GM19455 (cell line): Measurements from ENCODE around the gene PAK2.
"Not testable (repeated sequence)": the region's sequence is repeated elsewhere in the genome, so short reads cannot be mapped to it uniquely, and the experiment has no call there.

Experiments used
- ATAC-seq: cut with Tn5 transposase; IDR thresholded peaks from one replicate; pipeline ENCODE4 v1.9.1; 2021; ENCODE audit not compliant: unreplicated experiment

PAK2 gene

DNA sequence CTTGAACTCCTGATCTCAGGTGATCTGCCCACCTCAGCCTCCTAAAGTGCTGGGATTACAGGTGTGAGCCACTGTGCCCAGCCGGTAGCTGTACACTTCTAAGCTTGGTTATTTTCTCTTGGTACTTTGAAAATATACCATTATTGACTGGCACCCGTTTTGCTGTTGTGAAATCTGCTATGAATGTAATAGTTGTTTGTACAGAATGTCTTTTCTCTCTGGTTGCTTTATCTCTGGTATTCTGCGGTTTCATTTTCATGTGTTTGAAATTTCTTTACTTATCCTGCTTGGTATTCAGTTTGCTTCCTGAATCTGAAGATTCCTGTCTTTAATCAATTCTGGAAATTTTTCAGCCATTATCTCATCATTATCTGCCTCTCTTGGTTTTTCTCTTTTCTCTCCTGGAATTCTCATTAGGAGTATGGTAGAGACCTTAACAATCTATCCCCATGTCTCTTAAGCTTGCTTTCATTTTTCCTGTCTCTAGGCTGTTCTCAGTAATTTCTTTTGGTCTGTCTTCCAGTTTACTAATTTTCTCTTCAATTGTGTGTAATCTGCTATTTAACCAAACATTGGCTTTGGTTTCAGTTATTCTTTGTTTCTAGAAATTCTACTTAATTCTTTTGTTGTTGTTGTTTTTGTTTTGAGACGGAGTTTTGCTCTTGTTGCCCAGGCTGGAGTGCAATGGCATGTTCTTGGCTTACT, 2.8 kb upstream of the PAK2 start:
- no peak for ATAC-seq

DNA sequence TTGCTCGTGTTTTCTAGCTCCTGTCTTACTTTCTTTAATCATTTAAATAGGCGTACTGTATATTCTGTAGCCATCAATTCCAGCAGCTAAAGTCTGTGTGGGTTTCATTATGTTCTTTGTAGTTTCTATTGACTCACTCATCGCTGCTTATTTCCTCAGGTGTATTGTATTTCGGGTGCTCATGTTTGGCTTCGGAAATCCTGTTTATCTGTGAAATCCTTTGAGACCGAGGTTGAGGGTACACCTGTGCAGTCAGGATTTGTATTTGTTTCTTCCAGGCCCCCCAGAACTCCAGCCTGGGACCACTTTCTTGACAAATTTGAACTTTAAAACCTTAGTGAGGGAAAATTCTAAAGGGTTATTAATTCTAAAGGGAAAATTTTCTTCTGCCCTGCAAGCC, 2.0 kb upstream of the PAK2 start:
- no peak for ATAC-seq

DNA sequence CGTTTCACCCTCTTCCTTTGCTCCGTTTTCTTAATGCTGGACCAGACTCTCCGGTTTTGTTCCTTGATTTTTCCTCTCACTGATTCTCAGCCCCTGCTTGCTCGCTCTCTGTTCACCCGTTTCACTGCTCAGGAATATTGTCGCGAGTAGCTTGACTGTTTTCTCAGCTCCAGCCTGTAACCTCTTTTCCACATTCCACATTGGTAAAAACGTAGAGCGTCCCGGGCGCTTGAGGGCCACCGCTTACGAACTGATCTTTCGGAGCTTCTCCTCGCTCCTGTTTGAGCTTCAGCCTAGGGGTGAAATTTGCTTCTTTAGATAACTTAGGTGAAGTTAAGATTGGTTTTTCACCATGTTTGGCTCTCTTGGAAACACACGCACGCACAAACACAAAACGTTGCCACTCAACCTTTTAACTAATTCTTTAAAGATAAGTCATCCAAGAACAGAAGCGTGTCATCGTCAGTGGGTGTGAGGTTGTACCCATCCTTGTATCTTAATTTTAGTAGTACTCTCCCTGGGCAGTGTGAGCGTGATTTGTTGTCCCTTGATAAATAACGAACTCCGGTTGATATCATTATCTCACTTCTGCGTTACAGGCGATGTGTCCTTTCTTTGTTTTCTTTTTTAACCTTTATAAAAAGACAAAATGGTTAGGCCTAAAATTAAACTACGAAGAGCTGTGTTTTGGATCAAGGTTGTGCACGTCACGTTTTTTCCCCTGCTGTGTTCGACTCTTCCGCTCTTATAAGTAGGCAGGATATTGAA, 1.0 kb downstream of the PAK2 start:
- ATAC-seq, result peak; percentile 11

DNA sequence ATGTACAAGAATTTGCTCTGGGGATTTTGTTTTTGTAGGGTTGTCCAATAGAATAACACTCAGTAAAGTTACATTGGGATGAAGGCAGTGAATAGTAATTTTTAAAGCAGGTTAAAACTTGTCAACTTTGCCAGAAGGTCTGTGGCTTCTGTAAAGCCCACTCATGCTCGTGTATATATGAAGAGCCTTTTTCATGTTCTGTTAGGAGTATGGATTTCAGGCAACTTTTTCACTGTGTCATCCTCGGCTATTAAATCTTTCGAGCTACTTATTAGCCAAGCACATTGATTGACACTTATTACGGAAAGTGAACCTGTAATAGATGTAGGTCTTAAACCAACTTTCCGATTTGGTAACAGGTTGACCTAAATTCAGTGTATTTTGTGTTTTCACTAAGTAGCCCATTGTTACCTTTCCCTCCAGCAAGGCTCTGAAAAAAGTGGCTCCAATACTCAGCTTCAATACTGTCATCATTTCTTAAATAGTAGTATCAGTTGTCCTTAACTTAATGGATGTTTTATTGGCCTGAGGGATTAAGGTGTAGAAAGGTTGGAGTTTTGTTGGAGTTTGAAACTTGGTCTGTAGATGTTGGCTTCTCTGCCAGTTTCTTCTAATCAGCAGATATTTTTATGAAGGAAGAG, 1.7 kb downstream of the PAK2 start:
- ATAC-seq, result no peak

DNA sequence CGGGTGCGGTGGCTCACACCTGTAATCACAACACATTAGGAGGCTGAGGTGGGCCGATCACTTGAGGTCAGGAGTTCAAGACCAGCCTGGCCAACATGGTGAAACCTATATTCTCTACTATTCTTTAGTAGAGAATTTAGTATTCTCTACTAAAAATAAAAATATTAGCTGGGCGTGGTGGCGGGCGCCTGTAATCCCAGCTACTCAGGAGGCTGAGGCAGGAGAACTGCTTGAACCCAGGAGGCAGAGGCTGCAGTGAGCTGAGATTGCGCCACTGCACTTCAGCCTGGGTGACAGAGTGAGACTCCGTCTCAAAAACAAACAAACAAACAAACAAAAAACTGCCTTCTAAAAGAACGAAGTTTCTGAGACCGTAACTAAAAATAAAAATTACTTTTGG, 3.9 kb downstream of the PAK2 start:
- ATAC-seq, result not testable (repeated sequence)

DNA sequence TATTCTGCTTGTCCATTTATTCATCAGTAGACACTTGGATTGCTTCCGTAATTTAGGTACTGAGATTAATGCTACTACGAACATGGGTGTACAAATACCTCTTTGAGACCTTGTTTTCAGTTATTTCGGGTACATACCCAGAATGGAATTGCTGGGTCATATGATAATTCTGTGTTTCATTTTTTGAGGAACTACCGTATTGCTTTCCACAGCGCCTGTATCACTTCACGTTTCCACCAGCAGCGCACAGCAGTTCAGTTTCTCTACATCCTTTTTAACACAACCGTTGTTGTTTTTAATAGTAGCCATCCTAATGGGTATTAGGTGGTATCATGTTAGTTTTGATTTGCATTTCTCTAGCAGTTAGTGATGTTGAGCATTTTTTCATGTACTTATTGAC, 9.5 kb downstream of the PAK2 start:
- ATAC-seq, result no peak

DNA sequence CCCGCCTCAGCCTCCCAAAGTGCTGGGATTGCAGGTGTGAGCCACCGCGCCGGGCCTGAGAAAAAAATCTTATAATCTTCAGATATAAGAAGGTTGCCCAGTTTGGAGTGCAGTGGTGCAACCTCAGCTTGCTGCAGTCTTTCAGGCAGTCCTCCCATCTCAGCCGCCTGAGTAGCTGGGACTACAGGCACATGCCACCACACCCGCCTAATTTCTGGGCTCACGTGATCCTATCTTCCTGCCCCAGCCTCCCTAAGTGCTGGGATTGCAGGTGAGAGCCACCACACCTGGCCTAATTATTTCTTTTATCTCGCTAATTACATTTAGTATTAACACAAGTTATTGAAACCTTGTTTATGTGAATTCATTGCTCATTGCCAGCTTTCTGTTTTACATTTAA, 13.5 kb downstream of the PAK2 start:
- ATAC-seq, result no peak

DNA sequence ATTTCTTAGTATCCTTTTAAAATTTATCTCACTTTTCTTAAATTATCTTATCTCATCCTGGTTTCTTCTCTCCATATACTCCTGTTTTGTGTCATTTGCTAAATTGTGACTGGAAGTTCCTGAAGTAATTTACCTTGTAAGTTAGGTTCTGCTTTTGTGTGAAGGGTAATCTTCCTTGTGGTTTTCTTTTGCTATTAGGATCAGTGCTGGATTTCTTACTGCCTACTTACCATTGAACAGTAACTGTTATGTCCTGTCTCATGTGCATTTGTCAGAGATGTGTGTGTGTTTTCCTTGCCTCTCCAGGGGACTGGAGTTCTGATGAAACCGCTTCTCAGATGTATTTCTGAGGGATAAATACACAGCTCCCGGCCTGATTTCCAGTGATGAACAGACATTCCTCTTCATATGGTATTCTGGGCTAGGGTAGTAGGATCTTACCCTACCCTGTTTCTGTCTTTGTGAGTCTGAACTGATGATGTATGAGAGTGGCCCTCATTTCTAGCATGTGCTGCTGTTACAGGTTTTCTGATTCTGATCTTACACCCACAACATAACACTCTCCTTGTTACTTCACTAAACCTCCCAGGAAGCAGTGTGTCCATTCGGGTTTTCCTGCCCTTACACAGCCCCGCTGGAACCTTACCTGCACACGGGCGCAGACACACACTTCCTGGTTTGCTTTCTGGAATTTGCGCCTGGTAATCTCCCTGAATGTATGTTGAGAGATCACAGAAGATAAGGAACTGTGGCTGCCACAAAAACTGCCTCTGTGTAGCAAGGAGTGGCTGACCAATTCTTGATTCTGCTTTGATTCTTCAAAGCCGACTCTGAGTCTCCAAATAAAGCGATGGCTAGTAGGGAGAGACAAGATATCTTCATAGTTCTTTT, 14.7 kb downstream of the PAK2 start:
- no peak for ATAC-seq

DNA sequence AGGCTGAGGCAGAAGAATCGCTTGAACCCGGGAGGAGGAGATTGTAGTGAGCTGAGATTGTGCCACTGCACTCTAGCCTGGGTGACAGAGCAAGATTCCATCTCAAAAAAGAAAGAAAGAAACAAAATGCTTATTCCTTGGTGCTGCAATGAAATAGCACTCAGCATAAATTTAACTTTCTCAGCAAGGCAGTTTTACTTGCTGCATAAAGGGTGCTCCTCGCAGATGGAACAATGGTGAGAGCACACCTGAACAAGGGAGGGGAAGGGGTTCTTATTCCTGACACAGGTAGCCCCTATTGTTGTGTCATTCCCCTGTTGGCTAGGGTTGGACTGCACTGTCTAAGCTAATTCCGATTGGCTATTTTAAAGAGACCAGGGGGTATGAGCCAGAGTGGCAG, 17.1 kb downstream of the PAK2 start:
- ATAC-seq, result no peak

DNA sequence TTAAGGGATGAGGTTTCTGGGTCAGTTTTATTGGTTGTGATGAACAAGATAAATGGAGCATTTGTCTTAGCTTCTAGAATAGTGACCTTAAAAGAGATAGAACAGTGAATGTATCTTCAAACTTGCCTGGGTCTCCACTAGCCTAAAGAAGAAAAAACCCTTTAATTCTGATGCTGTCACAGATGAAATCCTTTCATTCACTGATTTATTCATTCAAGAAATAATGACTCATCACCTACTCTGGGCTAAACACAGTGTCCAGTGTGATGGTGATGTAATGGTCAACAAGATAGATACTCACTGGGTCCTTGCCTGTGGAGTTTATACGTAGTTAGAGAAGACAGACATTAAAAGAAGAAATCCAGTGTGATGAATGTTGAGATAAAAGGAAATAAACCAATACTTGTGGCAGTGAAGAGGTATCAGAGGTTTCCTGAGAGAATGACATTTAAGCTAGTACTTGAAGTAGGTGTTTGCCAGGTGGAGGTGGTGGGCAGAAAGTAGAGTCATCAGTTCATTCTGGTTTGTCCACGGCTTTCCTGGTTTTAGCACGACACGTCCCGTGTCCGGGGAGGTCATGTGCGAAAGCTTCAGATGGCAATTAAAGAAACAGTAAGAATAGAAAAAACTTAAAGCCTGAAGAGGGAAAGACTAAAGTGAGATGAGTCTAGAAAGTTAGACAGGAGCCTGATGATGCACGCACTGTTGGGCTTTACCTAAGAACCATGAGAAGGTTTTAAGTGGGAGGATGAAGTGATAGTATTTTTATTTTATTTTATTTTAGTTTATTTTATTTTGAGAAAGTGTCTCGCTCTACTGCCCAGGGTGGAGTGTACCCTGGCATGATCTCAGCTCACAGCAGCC, 18.5 kb downstream of the PAK2 start:
- no peak for ATAC-seq

DNA sequence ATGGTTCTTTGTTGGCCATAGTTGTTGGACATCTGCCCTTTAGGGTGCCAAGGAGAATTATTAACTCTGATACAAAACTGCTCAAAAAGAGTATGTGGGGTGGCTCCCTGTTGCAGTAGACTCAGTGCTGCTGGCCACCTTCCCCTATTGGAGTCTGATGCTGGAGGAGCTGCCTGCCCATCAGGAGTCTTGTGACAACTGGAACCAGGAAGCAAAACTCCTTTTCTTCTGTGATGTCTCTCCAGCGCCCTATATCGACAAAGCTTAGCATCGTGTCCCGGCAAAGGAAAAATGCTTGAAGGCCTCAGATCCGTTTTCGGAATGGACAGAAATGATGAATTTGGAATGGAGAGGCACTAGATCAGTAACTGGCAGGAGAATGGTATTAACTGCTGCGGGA, 23.5 kb downstream of the PAK2 start:
- no peak for ATAC-seq

DNA sequence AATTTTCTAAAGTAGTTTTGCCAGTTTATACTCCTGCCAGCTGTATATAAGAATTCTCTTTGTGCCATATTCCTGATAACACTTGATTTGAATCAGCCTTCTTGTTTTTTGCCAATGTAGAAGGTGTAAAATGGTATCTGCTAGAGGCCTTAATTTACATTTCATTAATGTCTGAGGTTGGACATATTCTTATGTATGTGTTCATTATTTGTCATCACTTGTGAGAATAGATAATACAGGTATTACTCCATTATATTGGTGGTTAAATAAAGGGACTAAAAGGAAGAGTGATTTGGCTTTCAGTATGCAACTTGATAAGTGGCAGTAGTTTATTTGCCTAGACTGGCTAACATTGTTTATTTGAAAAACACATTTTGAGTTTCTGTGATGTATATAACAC, 25.8 kb downstream of the PAK2 start:
- no peak for ATAC-seq

DNA sequence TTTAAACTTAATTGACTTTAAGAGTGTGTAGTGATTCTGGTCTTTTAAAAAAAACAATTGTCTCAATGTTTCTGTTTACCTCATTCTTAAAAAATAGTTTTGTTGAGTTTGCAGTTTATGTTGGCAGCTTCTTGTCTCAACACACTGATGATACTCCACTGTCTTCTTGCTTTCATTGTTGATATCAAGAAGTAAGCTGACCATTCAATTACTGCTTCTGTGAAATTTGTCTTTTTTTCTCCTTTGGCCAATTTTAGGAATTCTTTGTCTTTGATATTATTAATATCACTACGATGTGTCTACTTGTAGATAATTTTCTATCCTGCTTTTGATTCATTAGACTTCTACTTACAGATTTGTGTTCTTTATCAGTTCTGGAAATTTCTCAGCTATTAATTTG, 31.4 kb downstream of the PAK2 start:
- no peak for ATAC-seq

DNA sequence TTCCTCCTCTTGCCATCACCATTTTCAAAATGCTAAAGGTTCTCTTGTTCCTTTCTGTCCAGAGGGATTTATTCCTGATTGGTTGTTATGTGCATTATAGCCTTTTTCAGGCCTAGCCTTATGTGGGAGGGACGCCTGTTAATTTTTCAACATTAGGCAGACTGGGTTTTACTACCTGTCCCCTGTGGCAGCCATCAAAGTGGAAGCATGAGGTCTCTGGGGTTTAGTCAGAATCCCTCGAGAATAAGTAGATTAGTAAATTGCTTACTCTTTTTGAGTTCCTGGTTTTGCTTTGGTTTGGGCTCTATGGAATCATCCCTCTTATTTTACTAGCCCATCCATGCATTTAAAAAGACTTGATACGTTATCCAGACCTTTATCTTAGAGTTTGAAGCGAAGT, 32.4 kb downstream of the PAK2 start:
- ATAC-seq, result no peak

DNA sequence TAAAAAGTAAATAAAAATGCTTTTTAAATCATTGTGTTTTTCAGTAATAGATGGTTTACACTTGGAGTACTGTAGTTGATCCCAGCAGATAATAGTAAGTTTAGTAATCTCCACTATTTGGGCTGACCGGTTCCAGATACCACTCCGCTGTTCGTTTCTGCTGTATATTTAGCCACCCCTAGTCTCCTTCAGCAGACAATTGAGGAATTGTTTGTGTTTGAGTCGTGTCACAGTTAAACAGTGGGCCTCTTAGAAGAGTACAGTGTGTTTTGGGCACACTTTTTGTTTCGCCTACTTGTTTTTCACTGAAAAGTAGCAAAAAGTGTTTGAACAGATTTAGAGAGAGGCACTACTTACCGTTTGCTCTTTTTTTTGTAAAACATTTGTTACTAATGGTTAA, 33.2 kb downstream of the PAK2 start:
- ATAC-seq, result no peak

DNA sequence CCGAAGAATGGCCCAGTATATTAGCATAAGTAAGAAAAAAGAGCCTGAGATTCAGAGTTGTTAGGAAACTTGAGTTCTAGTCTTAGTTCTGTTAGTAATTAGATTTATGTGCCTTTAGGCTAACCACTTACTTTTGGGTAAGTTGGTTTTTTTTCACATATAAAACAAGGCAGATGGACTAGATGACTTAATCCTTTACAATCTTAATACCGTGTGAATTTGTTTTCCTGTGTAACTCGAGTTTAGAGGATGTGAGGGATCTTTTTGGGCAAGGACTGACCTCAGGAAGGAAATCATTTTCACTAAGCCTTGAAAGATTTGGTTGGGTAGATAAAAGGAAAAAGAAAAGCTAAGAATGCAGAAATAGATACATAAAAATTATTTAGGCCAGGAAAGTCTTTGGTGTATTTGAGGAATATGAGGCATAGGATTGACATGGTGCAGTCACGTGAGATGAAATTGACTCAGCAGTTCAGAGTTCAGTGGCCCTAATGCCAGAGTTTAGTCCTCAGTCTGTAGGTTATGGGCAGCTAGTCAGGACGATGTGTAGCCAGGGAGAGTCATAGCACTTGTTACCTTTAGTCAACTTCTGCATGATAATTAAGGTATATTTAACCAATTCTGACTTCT, 34.6 kb downstream of the PAK2 start:
- ATAC-seq, result no peak

DNA sequence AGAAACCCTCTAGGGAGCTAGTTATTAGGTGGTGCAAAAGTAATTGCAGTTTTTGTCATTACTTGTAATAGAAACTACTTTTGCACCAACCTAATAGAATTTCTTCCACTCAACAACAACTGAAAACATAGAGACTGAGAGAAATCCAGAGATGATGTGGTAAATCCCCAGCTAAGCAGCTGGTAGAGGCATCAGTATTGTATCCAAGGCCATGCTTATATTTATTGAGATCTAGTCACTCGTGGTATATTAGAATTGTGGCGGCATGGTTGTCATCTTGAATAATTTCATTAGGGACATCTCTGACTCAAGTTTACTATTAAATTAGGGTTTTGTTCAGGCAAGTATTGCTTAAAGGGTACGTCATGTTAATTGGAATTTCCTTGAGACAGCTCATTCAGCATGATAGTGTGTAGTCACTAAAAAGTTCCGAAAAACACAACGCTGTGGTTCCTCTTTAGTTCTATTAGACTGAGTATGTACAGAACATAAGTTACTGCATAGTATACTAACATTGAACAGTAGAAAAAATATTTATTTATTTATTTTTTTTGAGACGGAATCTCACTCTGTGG, 35.3 kb downstream of the PAK2 start:
- ATAC-seq, result no peak

DNA sequence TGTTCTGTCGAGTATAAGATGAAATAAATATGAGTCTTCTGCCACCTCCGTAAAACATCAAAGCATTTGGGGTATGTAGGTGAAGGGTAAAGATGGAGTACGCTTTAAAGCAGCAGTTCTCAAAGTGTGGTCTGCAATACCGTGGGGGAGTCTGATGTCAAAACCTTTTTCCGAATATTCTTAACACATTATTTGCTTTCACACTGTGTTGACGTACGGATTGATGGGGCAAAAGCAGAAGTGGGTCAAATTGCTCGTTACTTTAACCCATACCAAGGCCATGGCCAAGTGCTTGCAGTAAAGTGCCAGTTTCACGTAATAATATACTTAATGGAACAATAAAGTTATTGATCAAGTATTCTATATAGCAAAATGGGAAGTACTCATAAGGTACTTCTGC, 36.3 kb downstream of the PAK2 start:
- no peak for ATAC-seq

DNA sequence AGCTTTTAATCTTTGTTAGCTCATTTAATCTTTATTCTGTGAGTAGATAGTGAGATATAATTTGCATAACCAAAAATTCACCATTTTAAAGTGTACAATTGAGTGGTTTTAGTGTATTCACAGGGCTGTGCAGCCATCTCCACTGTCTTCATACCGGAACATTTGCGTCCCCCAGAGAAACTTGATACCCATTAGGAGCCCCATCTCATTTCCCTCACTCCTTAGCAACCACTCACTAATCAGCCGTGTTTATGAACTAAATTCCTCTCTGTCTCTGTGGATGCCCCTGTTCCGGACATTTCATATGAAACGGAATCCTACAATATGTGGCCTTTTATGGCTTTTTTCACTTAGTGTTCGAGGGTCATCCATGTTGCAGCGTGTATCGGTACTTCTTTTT, 38.2 kb downstream of the PAK2 start:
- ATAC-seq, result no peak

DNA sequence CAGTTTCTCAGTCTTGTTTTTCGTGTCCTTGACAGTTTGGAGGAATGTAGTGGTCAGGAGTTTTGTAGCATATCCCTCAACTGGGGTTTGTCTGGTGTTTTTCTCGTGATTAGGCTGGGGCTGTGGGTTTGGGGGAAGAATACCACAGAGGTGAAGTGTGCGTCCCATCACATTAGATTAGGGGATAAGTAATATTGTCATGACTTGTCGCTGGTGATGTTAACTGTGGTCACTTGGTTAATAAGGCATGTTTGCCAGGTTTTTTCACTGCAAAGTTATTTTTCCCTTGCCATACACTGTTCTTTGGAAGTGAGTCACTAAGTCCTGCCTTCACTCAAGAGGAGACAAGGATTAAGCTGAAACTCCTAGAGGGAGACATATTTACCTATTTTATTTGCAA, 39.1 kb downstream of the PAK2 start:
- ATAC-seq, result no peak
